Calu3 (cell line): Measurements from ENCODE around the gene STX8. TPM values are rescaled to one million over a fixed set of nuclear protein-coding genes. Genes with fewer than 3 reads are reported as not detected.

Experiments
- BruUV-seq: library from RNA; stranded (reverse); fragments of 400-500 nt; replicated peaks from 2 replicates; lab custom pipeline; 2021; lab: Mats Ljungman, UMichigan
- CTCF ChIA-PET: fragments of 300-600 bp; sonication (Branson Sonifier 250); formaldehyde crosslinking; loops from one replicate; lab custom pipeline; 2022; ENCODE audit warnings: antibody characterized with exemption; lab: Charles Lee
- DNase-seq: peaks from one replicate; pipeline ENCODE4 v3.0.0; 2022
- H3K27ac Mint-ChIP-seq: one replicate; pipeline ENCODE4 v1.8.0; 2022; ENCODE audit warnings: mixed read lengths; ENCODE audit not compliant: unreplicated experiment
- H3K27me3 Mint-ChIP-seq: one replicate; pipeline ENCODE4 v1.8.0; 2022; ENCODE audit warnings: mixed read lengths; ENCODE audit not compliant: unreplicated experiment
- H3K36me3 Mint-ChIP-seq: one replicate; pipeline ENCODE4 v1.8.0; 2022; ENCODE audit warnings: mild to moderate bottlenecking, moderate library complexity, mixed read lengths; ENCODE audit not compliant: insufficient read depth, unreplicated experiment
- H3K4me1 Mint-ChIP-seq: one replicate; pipeline ENCODE4 v1.8.0; 2022; ENCODE audit warnings: mild to moderate bottlenecking, low read depth, mixed read lengths; ENCODE audit not compliant: unreplicated experiment
- H3K4me3 Mint-ChIP-seq: one replicate; pipeline ENCODE4 v1.8.0; 2022; ENCODE audit warnings: mild to moderate bottlenecking, low read depth, moderate library complexity, mixed read lengths; ENCODE audit not compliant: unreplicated experiment
- H3K9me3 Mint-ChIP-seq: one replicate; pipeline ENCODE4 v1.8.0; 2022; ENCODE audit warnings: low read depth, mixed read lengths; ENCODE audit not compliant: unreplicated experiment
- CTCF ChIP-seq: fragments of 200-600 bp; IDR thresholded peaks from one replicate; pipeline ENCODE4 v1.8.0; 2022; ENCODE audit warnings: antibody characterized with exemption; ENCODE audit not compliant: unreplicated experiment
- intact Hi-C: fragments of 100-400 bp; cut with micrococcal nuclease; formaldehyde crosslinking; loops from one replicate; pipeline ENCODE4 v1.10.0; 2022; ENCODE audit not compliant: unreplicated experiment
- total RNA-seq: library from RNA; stranded (reverse); gene quantifications from 2 replicates; pipeline ENCODE4 v1.2.3, GENCODE V29; 2022

The STX8 gene
- total RNA-seq, 1 experiment from 2014 or later: 32.4 TPM

GRCh38 chr17:9231449-9232154 lies 344.0 kb downstream of the STX8 start:
- no peaks in the 10 kb centered on the region for H3K27me3 Mint-ChIP-seq
- no peaks in the 10 kb centered on the region for H3K36me3 Mint-ChIP-seq
- no peak overlapping the region for H3K4me3 Mint-ChIP-seq
- no peak for TF ChIP-seq CTCF
- no peaks in the 10 kb centered on the region for H3K4me1 Mint-ChIP-seq
- CTCF ChIA-PET: no interaction called here
- H3K9me3 Mint-ChIP-seq: no peaks in the 10 kb centered on the region
- H3K27ac Mint-ChIP-seq: no peak overlapping the region
- DNase-seq: no peak
- intact Hi-C loops: no loop called here
- no TSS peak for BruUV-seq

GRCh38 chr17:9230861-9231260 lies 344.8 kb downstream of the STX8 start:
- Mint-ChIP-seq H3K27ac (no peak overlapping the region), H3K4me1 (no peaks in the 10 kb centered on the region)
- intact Hi-C loops: no loop called here

GRCh38 chr17:9230346-9230745 lies 345.3 kb downstream of the STX8 start:
- no peak for TF ChIP-seq CTCF
- intact Hi-C loops: no loop called here
- CTCF ChIA-PET: interaction anchor here (0.7 kb wide), 1 partner anchor 115 kb away, joined by 3 read pairs; no protein-coding TSS in a partner anchor
- no peak for DNase-seq
- Mint-ChIP-seq H3K9me3 (no peaks in the 10 kb centered on the region), H3K27ac (no peak overlapping the region), H3K4me1 (no peaks in the 10 kb centered on the region), H3K4me3 (no peak overlapping the region), H3K36me3 (no peaks in the 10 kb centered on the region), H3K27me3 (no peaks in the 10 kb centered on the region)
- BruUV-seq: no TSS peak

More at GRCh38 chr17:9230861-9231260, 344.8 kb downstream of the STX8 start:
- BruUV-seq: no TSS peak
- Mint-ChIP-seq H3K9me3 (no peaks in the 10 kb centered on the region), H3K4me3 (no peak overlapping the region), H3K27me3 (no peaks in the 10 kb centered on the region), H3K36me3 (no peaks in the 10 kb centered on the region)
- CTCF ChIA-PET: interaction anchor here (0.7 kb wide), 1 partner anchor 116 kb away, joined by 3 read pairs; no protein-coding TSS in a partner anchor
- no peak for TF ChIP-seq CTCF
- DNase-seq: no peak

DNA sequence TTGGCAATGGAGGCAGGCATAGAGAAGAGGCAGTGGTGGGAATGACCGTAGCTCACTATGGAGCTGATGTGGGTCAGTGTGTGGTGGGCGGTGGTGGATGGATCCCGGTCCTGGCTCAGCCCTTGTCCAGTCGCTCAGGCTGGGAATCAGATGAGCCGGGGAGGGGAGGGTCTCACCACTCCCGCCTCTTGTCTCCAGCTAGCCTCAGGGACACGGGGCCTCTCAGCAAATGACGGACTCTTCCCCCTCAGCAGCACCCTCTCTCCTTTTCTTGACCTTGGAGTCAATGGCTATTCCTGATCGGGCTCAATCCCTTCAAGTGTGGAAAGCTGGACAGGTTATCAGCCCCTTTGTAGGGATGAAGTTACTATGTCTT lies 345.8 kb downstream of the STX8 start:
- H3K27ac Mint-ChIP-seq: no peak overlapping the region
- CTCF ChIA-PET: interaction anchor here (0.6 kb wide), 1 partner anchor 1455 kb away, joined by 7 read pairs; no protein-coding TSS in a partner anchor
- BruUV-seq: no TSS peak
- no peak for TF ChIP-seq CTCF
- DNase-seq: no peak
- no peaks in the 10 kb centered on the region for H3K36me3 Mint-ChIP-seq
- H3K4me1 Mint-ChIP-seq: no peaks in the 10 kb centered on the region
- no peaks in the 10 kb centered on the region for H3K27me3 Mint-ChIP-seq
- no peak overlapping the region for H3K4me3 Mint-ChIP-seq
- H3K9me3 Mint-ChIP-seq: no peaks in the 10 kb centered on the region
- intact Hi-C loops: no loop called here
